Measurements from ENCODE around the gene UBXN6.

The UBXN6 gene

GRCh38 chr19:4457654-4458395 lies at the start of gene UBXN6:
Gene UBXN6, minus strand, starts transcription at chr19:4457794. Its CDS starts 97 bp downstream, at chr19:4457697.
- peaks cover 43% of the 10 kb centered on the region for H4K20me1 ChIP-seq
- peak within 1 kb of the TSS; percentile 73 for H3K9ac ChIP-seq

GRCh38 chr19:4507150-4507452 lies 49.5 kb upstream of the UBXN6 start:
- Histone ChIP-seq H3K9ac (no peak overlapping the region), H3K27me3 (no peaks in the 10 kb centered on the region), H3K27ac (no peak overlapping the region), H3K4me1 (peaks cover 41% of the 10 kb centered on the region), H3K4me2 (no peak overlapping the region), H3K4me3 (no peak overlapping the region), H3K36me3 (peaks cover 41% of the 10 kb centered on the region), H4K20me1 (peaks cover 13% of the 10 kb centered on the region), H3K9me3 (no peaks in the 10 kb centered on the region)
- no peak for TF ChIP-seq Cebpa-rat (IDR thresholded peaks at IDR 0.05)

More at GRCh38 chr19:4457654-4458395, at the start of gene UBXN6:
- H3K9me3 ChIP-seq: no peaks in the 10 kb centered on the region
- H3K27me3 ChIP-seq: no peaks in the 10 kb centered on the region
- peak within 1 kb of the TSS; percentile 69 for H3K27ac ChIP-seq
- TF ChIP-seq Cebpa-rat (IDR thresholded peaks at IDR 0.05): no peak
- H3K4me2 ChIP-seq: peak within 1 kb of the TSS; percentile 98
- H3K36me3 ChIP-seq: peaks cover 3% of the 10 kb centered on the region
- H3K4me3 ChIP-seq: peak within 1 kb of the TSS; percentile 73
- peaks cover 48% of the 10 kb centered on the region for H3K4me1 ChIP-seq

- H3K9me3 ChIP-seq: no peaks in the 10 kb centered on the region
- H4K20me1 ChIP-seq: peaks cover 13% of the 10 kb centered on the region
- H3K27me3 ChIP-seq: no peaks in the 10 kb centered on the region
- peak overlapping the region; percentile 18; the same call in 1 of the 2 replicates for H3K27ac ChIP-seq
- H3K4me1 ChIP-seq: peaks cover 46% of the 10 kb centered on the region
- no peak overlapping the region for H3K4me3 ChIP-seq
- no peak overlapping the region for H3K4me2 ChIP-seq
- no peak overlapping the region for H3K9ac ChIP-seq
- no peak for TF ChIP-seq Cebpa-rat (IDR thresholded peaks at IDR 0.05)
- peaks cover 46% of the 10 kb centered on the region for H3K36me3 ChIP-seq
Measured at GRCh38 chr19:4506449-4507149, 49.0 kb upstream of the UBXN6 start.

- Histone ChIP-seq H3K4me1 (peaks cover 54% of the 10 kb centered on the region), H3K36me3 (peaks cover 54% of the 10 kb centered on the region), H3K9ac (no peak overlapping the region), H3K4me3 (no peak overlapping the region), H4K20me1 (peaks cover 13% of the 10 kb centered on the region), H3K27me3 (no peaks in the 10 kb centered on the region), H3K27ac (peak overlapping the region; percentile 81), H3K9me3 (no peaks in the 10 kb centered on the region), H3K4me2 (no peak overlapping the region)
- TF ChIP-seq Cebpa-rat (IDR thresholded peaks at IDR 0.05): no peak
Measured at GRCh38 chr19:4505570-4506448, 48.2 kb upstream of the UBXN6 start.

- H3K4me1 ChIP-seq: peaks cover 56% of the 10 kb centered on the region
- peak overlapping the region; percentile 81 for H3K27ac ChIP-seq
- peaks cover 62% of the 10 kb centered on the region for H3K36me3 ChIP-seq
- peak overlapping the region; percentile 74; the same call in 1 of the 2 replicates for H3K9ac ChIP-seq
- no peak for TF ChIP-seq Cebpa-rat (IDR thresholded peaks at IDR 0.05)
- no peaks in the 10 kb centered on the region for H3K9me3 ChIP-seq
- H3K4me2 ChIP-seq: peak overlapping the region; percentile 84
- H3K4me3 ChIP-seq: no peak overlapping the region
- no peaks in the 10 kb centered on the region for H3K27me3 ChIP-seq
- peaks cover 13% of the 10 kb centered on the region for H4K20me1 ChIP-seq
Measured at GRCh38 chr19:4504891-4505569, 47.4 kb upstream of the UBXN6 start.

GRCh38 chr19:4504297-4504701 lies 46.7 kb upstream of the UBXN6 start:
- H3K4me2 ChIP-seq: peak overlapping the region; percentile 84
- H4K20me1 ChIP-seq: peaks cover 13% of the 10 kb centered on the region
- peaks cover 66% of the 10 kb centered on the region for H3K36me3 ChIP-seq

GRCh38 chr19:4503825-4504170 lies 46.2 kb upstream of the UBXN6 start:
- Histone ChIP-seq H3K4me2 (peak overlapping the region; percentile 84), H3K27me3 (no peaks in the 10 kb centered on the region), H4K20me1 (peaks cover 13% of the 10 kb centered on the region), H3K9me3 (no peaks in the 10 kb centered on the region), H3K9ac (peak overlapping the region; percentile 74), H3K4me1 (peaks cover 56% of the 10 kb centered on the region), H3K36me3 (peaks cover 69% of the 10 kb centered on the region), H3K27ac (peak overlapping the region; percentile 81), H3K4me3 (peak overlapping the region; percentile 52; the same call in 1 of the 2 replicates)
- TF ChIP-seq Cebpa-rat (IDR thresholded peaks at IDR 0.05): no peak

More at GRCh38 chr19:4504297-4504701, 46.7 kb upstream of the UBXN6 start:
- Histone ChIP-seq H3K9me3 (no peaks in the 10 kb centered on the region), H3K4me3 (no peak overlapping the region), H3K27ac (peak overlapping the region; percentile 81), H3K9ac (peak overlapping the region; percentile 74; the same call in 1 of the 2 replicates), H3K27me3 (no peaks in the 10 kb centered on the region), H3K4me1 (peaks cover 56% of the 10 kb centered on the region)
- TF ChIP-seq Cebpa-rat (IDR thresholded peaks at IDR 0.05): no peak

GRCh38 chr19:4503132-4503824 lies 45.7 kb upstream of the UBXN6 start:
- Histone ChIP-seq H4K20me1 (peaks cover 13% of the 10 kb centered on the region), H3K36me3 (peaks cover 74% of the 10 kb centered on the region), H3K4me2 (peak overlapping the region; percentile 84), H3K9ac (peak overlapping the region; percentile 74), H3K4me3 (peak overlapping the region; percentile 52), H3K9me3 (no peaks in the 10 kb centered on the region), H3K27me3 (no peaks in the 10 kb centered on the region), H3K27ac (peak overlapping the region; percentile 81), H3K4me1 (peaks cover 56% of the 10 kb centered on the region)
- no peak for TF ChIP-seq Cebpa-rat (IDR thresholded peaks at IDR 0.05)
